WTC11 (cell line): ENCODE data around the gene LARP4B. TPM values are rescaled to one million over a fixed set of nuclear protein-coding genes. Genes with fewer than 3 reads are reported as not detected.

Source experiments
- ATAC-seq: fragments of 200-7000 bp; cut with Tn5 transposase; 2 replicates; pipeline ENCODE4 v1.10.0; 2021; ENCODE audit warnings: mild to moderate bottlenecking, moderate library complexity
- CTCF ChIA-PET: fragments of 300-600 bp; sonication (Branson Sonifier 250); formaldehyde crosslinking; loops from one replicate; lab custom pipeline; 2021; ENCODE audit warnings: antibody characterized with exemption; lab: Charles Lee
- POLR2A ChIA-PET: fragments of 350-600 bp; sonication (Branson Sonifier 250); formaldehyde crosslinking; loops from one replicate; lab custom pipeline; 2021; ENCODE audit warnings: antibody characterized with exemption; lab: Charles Lee
- DNase-seq: peaks from one replicate; pipeline ENCODE4 v3.0.0; 2021; ENCODE audit warnings: low spot score
- H3K27ac Mint-ChIP-seq: 2 replicates; pipeline ENCODE4 v1.8.0; 2021; ENCODE audit warnings: mixed read lengths
- H3K27me3 Mint-ChIP-seq: 2 replicates; pipeline ENCODE4 v1.8.0; 2021; ENCODE audit warnings: low read depth, mild to moderate bottlenecking, moderate library complexity, mixed read lengths
- H3K36me3 Mint-ChIP-seq: 2 replicates; pipeline ENCODE4 v1.8.0; 2021; ENCODE audit warnings: mixed read lengths
- H3K4me1 Mint-ChIP-seq: 2 replicates; pipeline ENCODE4 v1.8.0; 2022; ENCODE audit warnings: mixed read lengths
- H3K4me3 Mint-ChIP-seq: 2 replicates; pipeline ENCODE4 v1.8.0; 2021; ENCODE audit warnings: mild to moderate bottlenecking, moderate library complexity, mixed read lengths
- H3K9me3 Mint-ChIP-seq: 2 replicates; pipeline ENCODE4 v1.8.0; 2021; ENCODE audit warnings: mixed read lengths
- CBFB ChIP-seq: sonication (generic); formaldehyde crosslinking; IDR thresholded peaks from 2 replicates; pipeline ENCODE4 v1.8.1; 2022; ENCODE audit warnings: mild to moderate bottlenecking, low read depth, missing genetic modification reagents
- CREM ChIP-seq: sonication (generic); formaldehyde crosslinking; IDR thresholded peaks from 2 replicates; pipeline ENCODE4 v1.8.1; 2022; ENCODE audit warnings: mild to moderate bottlenecking, missing genetic modification reagents, moderate library complexity
- ESRRA ChIP-seq: sonication (generic); formaldehyde crosslinking; IDR thresholded peaks from 2 replicates; pipeline ENCODE4 v1.8.1; 2022; ENCODE audit warnings: mild to moderate bottlenecking, missing genetic modification reagents, borderline replicate concordance
- ETV6 ChIP-seq: sonication (generic); formaldehyde crosslinking; IDR thresholded peaks from 2 replicates; pipeline ENCODE4 v1.8.1; 2022; ENCODE audit warnings: mild to moderate bottlenecking, missing genetic modification reagents
- FOXK1 ChIP-seq: sonication (generic); formaldehyde crosslinking; IDR thresholded peaks from 2 replicates; pipeline ENCODE4 v1.8.0; 2022; ENCODE audit warnings: mild to moderate bottlenecking, moderate library complexity, missing genetic modification reagents
- FOXP1 ChIP-seq: sonication (generic); formaldehyde crosslinking; IDR thresholded peaks from 2 replicates; pipeline ENCODE4 v1.8.0; 2022; ENCODE audit warnings: missing genetic modification reagents, mild to moderate bottlenecking, moderate library complexity, borderline replicate concordance
- IRF2 ChIP-seq: sonication (generic); formaldehyde crosslinking; IDR thresholded peaks from 2 replicates; pipeline ENCODE4 v1.8.0; 2022; ENCODE audit warnings: low read depth, missing genetic modification reagents, borderline replicate concordance
- JAZF1 ChIP-seq: fragments of 250-450 bp; sonication (Bioruptor Pico); IDR thresholded peaks from 2 replicates; pipeline ENCODE4 v1.9.0; 2021; ENCODE audit warnings: moderate library complexity, mild to moderate bottlenecking, inconsistent platforms
- MXD4 ChIP-seq: fragments of 250-450 bp; sonication (Bioruptor Pico); IDR thresholded peaks from 2 replicates; pipeline ENCODE4 v1.8.0; 2021; ENCODE audit warnings: mild to moderate bottlenecking, moderate library complexity, borderline replicate concordance
- NFE2L1 ChIP-seq: sonication (generic); formaldehyde crosslinking; IDR thresholded peaks from 2 replicates; pipeline ENCODE4 v1.8.1; 2023; ENCODE audit warnings: missing genetic modification reagents
- NR3C1 ChIP-seq: sonication (generic); formaldehyde crosslinking; conservative IDR thresholded peaks from 2 replicates; pipeline ENCODE4 v1.8.1; 2023; ENCODE audit warnings: low read depth, mild to moderate bottlenecking, missing genetic modification reagents
- TEAD1 ChIP-seq: sonication (generic); formaldehyde crosslinking; IDR thresholded peaks from 2 replicates; pipeline ENCODE4 v1.8.0; 2022; ENCODE audit warnings: mild to moderate bottlenecking, missing genetic modification reagents
- TP53 ChIP-seq: sonication (generic); formaldehyde crosslinking; IDR thresholded peaks from 2 replicates; pipeline ENCODE4 v1.8.1; 2023; ENCODE audit warnings: mild to moderate bottlenecking, missing genetic modification reagents
- ZNF219 ChIP-seq: sonication (generic); formaldehyde crosslinking; IDR thresholded peaks from 2 replicates; pipeline ENCODE4 v1.8.0; 2023; ENCODE audit warnings: missing genetic modification reagents, mild to moderate bottlenecking, borderline replicate concordance
- ZNF232 ChIP-seq: sonication (generic); formaldehyde crosslinking; IDR thresholded peaks from 2 replicates; pipeline ENCODE4 v1.8.0; 2022; ENCODE audit warnings: mild to moderate bottlenecking, missing genetic modification reagents
- ZNF416 ChIP-seq: fragments of 250-450 bp; sonication (Bioruptor Pico); IDR thresholded peaks from 2 replicates; pipeline ENCODE4 v1.9.0; 2021; ENCODE audit warnings: mild to moderate bottlenecking, inconsistent platforms
- total RNA-seq: library from RNA; stranded (reverse); gene quantifications from 3 replicates; pipeline ENCODE4 v1.2.3, GENCODE V29; 2021
- TF ChIP-seq, protein P1 (sequence below): sonication (generic); formaldehyde crosslinking; IDR thresholded peaks from 2 replicates; pipeline ENCODE4 v1.8.0; 2023; ENCODE audit warnings: mild to moderate bottlenecking, missing genetic modification reagents
- TF ChIP-seq, protein P2 (sequence below): sonication (generic); formaldehyde crosslinking; IDR thresholded peaks from 2 replicates; pipeline ENCODE4 v1.8.1; 2022; ENCODE audit warnings: mild to moderate bottlenecking, missing genetic modification reagents, moderate library complexity, borderline replicate concordance
- TF ChIP-seq, protein P3 (sequence below): sonication (generic); formaldehyde crosslinking; IDR thresholded peaks from 2 replicates; pipeline ENCODE4 v1.8.0; 2022; ENCODE audit warnings: missing genetic modification reagents
- TF ChIP-seq, protein P4 (sequence below): sonication (generic); formaldehyde crosslinking; IDR thresholded peaks from 2 replicates; pipeline ENCODE4 v1.8.0; 2022; ENCODE audit warnings: mild to moderate bottlenecking, missing genetic modification reagents
- TF ChIP-seq, protein P5 (sequence below): sonication (generic); formaldehyde crosslinking; conservative IDR thresholded peaks from 2 replicates; pipeline ENCODE4 v1.8.1; 2022; ENCODE audit warnings: mild to moderate bottlenecking, missing genetic modification reagents
- TF ChIP-seq, protein P6 (sequence below): fragments of 250-450 bp; sonication (Bioruptor Pico); IDR thresholded peaks from 2 replicates; pipeline ENCODE4 v1.9.0; 2021; ENCODE audit warnings: mild to moderate bottlenecking

Gene LARP4B
- total RNA-seq, 1 experiment from 2014 or later: 87.1 TPM

DNA sequence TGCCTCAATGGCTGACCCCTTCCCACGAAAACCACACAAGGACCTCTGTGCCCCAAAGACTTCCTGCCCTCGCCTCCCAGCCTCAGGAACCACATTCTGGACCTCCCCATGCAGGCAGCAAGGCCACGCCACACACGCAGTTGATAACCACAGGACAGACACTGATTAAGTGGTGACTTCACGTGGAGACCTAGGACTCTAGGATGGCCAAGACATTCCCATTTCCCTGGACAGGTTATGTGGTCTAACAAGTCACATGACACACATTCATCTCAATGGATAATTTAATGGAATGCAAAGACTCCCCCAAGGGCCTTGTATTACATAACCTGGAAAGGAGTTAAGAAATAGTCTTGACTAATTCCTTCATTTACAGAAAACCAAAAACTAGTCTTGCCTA, 110.2 kb downstream of the LARP4B start:
- H3K4me1 Mint-ChIP-seq: no peaks in the 10 kb centered on the region
- H3K27me3 Mint-ChIP-seq: no peaks in the 10 kb centered on the region
- peaks cover 80% of the 10 kb centered on the region for H3K36me3 Mint-ChIP-seq
- DNase-seq: no peak
- TF ChIP-seq ZNF416: no peak
- TF ChIP-seq, protein P1, sequence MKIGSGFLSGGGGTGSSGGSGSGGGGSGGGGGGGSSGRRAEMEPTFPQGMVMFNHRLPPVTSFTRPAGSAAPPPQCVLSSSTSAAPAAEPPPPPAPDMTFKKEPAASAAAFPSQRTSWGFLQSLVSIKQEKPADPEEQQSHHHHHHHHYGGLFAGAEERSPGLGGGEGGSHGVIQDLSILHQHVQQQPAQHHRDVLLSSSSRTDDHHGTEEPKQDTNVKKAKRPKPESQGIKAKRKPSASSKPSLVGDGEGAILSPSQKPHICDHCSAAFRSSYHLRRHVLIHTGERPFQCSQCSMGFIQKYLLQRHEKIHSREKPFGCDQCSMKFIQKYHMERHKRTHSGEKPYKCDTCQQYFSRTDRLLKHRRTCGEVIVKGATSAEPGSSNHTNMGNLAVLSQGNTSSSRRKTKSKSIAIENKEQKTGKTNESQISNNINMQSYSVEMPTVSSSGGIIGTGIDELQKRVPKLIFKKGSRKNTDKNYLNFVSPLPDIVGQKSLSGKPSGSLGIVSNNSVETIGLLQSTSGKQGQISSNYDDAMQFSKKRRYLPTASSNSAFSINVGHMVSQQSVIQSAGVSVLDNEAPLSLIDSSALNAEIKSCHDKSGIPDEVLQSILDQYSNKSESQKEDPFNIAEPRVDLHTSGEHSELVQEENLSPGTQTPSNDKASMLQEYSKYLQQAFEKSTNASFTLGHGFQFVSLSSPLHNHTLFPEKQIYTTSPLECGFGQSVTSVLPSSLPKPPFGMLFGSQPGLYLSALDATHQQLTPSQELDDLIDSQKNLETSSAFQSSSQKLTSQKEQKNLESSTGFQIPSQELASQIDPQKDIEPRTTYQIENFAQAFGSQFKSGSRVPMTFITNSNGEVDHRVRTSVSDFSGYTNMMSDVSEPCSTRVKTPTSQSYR (CRISPR knock-in tag): no peak
- no peak for TF ChIP-seq FOXP1 (CRISPR knock-in tag)
- TF ChIP-seq, all 79 proteins: peak for 0
- H3K4me3 Mint-ChIP-seq: no peak overlapping the region
- peak overlapping the region; percentile 68 for H3K27ac Mint-ChIP-seq
- POLR2A ChIA-PET: no interaction called here
- no peaks in the 10 kb centered on the region for H3K9me3 Mint-ChIP-seq
- no peak for ATAC-seq
- CTCF ChIA-PET: no interaction called here

DNA sequence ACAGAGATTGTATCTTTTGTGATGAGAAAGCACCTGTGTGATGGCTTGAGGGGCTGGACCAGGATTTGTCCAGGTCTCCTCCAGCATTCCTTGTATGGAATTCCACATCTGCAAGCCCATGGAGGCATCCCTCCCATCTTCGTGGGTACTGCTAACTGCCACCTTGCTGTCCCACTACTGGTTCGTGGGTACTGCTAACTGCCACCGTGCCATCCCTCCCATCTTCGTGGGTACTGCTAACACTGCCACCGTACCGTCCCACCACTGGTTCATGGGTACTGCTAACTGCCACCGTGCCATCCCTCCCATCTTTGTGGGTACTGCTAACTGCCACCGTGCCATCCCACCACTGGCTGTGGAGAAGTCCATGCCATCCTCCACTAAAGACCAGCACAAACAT, 111.7 kb downstream of the LARP4B start:
- Mint-ChIP-seq H3K36me3 (peaks cover 78% of the 10 kb centered on the region), H3K27me3 (no peaks in the 10 kb centered on the region), H3K9me3 (no peaks in the 10 kb centered on the region), H3K4me1 (no peaks in the 10 kb centered on the region), H3K4me3 (no peak overlapping the region), H3K27ac (peak overlapping the region; percentile 21; the same call in 1 of the 2 replicates)
- ChIA-PET CTCF (no interaction called here), POLR2A (no interaction called here)
- TF ChIP-seq, protein P2, sequence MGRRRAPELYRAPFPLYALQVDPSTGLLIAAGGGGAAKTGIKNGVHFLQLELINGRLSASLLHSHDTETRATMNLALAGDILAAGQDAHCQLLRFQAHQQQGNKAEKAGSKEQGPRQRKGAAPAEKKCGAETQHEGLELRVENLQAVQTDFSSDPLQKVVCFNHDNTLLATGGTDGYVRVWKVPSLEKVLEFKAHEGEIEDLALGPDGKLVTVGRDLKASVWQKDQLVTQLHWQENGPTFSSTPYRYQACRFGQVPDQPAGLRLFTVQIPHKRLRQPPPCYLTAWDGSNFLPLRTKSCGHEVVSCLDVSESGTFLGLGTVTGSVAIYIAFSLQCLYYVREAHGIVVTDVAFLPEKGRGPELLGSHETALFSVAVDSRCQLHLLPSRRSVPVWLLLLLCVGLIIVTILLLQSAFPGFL (CRISPR knock-in tag): no peak
- no peak for TF ChIP-seq NFE2L1 (CRISPR knock-in tag)
- no peak for TF ChIP-seq TEAD1 (CRISPR knock-in tag)
- TF ChIP-seq IRF2 (CRISPR knock-in tag): no peak
- TF ChIP-seq TP53 (CRISPR knock-in tag): no peak
- TF ChIP-seq ZNF219 (CRISPR knock-in tag): no peak
- TF ChIP-seq MXD4 (CRISPR knock-in tag): no peak
- TF ChIP-seq, protein P3, sequence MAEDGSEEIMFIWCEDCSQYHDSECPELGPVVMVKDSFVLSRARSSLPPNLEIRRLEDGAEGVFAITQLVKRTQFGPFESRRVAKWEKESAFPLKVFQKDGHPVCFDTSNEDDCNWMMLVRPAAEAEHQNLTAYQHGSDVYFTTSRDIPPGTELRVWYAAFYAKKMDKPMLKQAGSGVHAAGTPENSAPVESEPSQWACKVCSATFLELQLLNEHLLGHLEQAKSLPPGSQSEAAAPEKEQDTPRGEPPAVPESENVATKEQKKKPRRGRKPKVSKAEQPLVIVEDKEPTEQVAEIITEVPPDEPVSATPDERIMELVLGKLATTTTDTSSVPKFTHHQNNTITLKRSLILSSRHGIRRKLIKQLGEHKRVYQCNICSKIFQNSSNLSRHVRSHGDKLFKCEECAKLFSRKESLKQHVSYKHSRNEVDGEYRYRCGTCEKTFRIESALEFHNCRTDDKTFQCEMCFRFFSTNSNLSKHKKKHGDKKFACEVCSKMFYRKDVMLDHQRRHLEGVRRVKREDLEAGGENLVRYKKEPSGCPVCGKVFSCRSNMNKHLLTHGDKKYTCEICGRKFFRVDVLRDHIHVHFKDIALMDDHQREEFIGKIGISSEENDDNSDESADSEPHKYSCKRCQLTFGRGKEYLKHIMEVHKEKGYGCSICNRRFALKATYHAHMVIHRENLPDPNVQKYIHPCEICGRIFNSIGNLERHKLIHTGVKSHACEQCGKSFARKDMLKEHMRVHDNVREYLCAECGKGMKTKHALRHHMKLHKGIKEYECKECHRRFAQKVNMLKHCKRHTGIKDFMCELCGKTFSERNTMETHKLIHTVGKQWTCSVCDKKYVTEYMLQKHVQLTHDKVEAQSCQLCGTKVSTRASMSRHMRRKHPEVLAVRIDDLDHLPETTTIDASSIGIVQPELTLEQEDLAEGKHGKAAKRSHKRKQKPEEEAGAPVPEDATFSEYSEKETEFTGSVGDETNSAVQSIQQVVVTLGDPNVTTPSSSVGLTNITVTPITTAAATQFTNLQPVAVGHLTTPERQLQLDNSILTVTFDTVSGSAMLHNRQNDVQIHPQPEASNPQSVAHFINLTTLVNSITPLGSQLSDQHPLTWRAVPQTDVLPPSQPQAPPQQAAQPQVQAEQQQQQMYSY (CRISPR knock-in tag): no peak
- TF ChIP-seq, protein P4, sequence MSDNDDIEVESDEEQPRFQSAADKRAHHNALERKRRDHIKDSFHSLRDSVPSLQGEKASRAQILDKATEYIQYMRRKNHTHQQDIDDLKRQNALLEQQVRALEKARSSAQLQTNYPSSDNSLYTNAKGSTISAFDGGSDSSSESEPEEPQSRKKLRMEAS: no peak
- no peak for TF ChIP-seq NR3C1 (CRISPR knock-in tag)
- TF ChIP-seq, protein P5, sequence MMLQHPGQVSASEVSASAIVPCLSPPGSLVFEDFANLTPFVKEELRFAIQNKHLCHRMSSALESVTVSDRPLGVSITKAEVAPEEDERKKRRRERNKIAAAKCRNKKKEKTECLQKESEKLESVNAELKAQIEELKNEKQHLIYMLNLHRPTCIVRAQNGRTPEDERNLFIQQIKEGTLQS (CRISPR knock-in tag): no peak
- TF ChIP-seq ESRRA (CRISPR knock-in tag): no peak
- ATAC-seq (no peak), DNase-seq (no peak)

DNA sequence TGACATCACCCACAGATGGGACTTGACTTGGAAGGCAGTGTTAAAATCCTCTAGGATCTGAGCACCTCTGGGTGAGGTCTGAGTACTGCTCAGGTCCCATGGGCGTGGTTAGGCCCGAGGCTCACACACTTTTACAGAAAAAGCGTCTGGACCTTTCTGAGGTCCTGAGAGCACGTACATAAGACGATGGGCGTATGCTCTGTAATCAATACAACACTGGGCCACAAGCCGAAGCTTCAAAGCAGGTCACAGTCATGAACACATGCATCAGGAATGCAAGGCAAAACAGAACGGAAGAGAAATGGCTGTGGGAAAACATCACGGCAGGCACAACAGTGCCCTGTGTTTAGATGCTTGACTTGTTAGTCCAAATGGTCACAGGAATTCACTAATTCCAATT, 112.2 kb downstream of the LARP4B start:
- no peaks in the 10 kb centered on the region for H3K9me3 Mint-ChIP-seq
- no peaks in the 10 kb centered on the region for H3K4me1 Mint-ChIP-seq
- H3K27me3 Mint-ChIP-seq: no peaks in the 10 kb centered on the region
- CTCF ChIA-PET: no interaction called here
- no peak overlapping the region for H3K4me3 Mint-ChIP-seq
- ATAC-seq: no peak
- H3K36me3 Mint-ChIP-seq: peaks cover 80% of the 10 kb centered on the region
- no peak overlapping the region for H3K27ac Mint-ChIP-seq
- DNase-seq: no peak
- POLR2A ChIA-PET: no interaction called here
- TF ChIP-seq CREM (CRISPR knock-in tag): no peak
- no peak for TF ChIP-seq JAZF1 (CRISPR knock-in tag)
- no peak for TF ChIP-seq FOXK1 (CRISPR knock-in tag)
- TF ChIP-seq, protein P6, sequence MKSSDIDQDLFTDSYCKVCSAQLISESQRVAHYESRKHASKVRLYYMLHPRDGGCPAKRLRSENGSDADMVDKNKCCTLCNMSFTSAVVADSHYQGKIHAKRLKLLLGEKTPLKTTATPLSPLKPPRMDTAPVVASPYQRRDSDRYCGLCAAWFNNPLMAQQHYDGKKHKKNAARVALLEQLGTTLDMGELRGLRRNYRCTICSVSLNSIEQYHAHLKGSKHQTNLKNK (CRISPR knock-in tag): no peak
- TF ChIP-seq ZNF232 (CRISPR knock-in tag): no peak
- no peak for TF ChIP-seq ETV6 (CRISPR knock-in tag)
- no peak for TF ChIP-seq CBFB (CRISPR knock-in tag)
- TF ChIP-seq, protein P1 (CRISPR knock-in tag): no peak
